SK-N-SH treated with all-trans-retinoic acid at 6 μM for 48 hours (cell line): ENCODE measurements around the gene ACP2.
A peak's percentile ranks its signal among the peaks of the same experiment; 100 is the strongest.

ENCODE experiments used
- ATAC-seq: fragments of 200-7000 bp; cut with Tn5 transposase; 3 replicates; pipeline ENCODE4 v1.9.1; 2020; ENCODE audit warnings: mild to moderate bottlenecking, moderate library complexity
- ARNTL ChIP-seq: fragments of 450-650 bp; formaldehyde crosslinking; IDR thresholded peaks from 2 replicates; pipeline ENCODE4 v1.5.0; 2020; ENCODE audit warnings: low read depth, mild to moderate bottlenecking, moderate library complexity, borderline replicate concordance
- BACH2 ChIP-seq: fragments of 250-450 bp; sonication (Bioruptor Pico); IDR thresholded peaks from 2 replicates; pipeline ENCODE4 v1.9.0; 2021; ENCODE audit warnings: mild to moderate bottlenecking, borderline replicate concordance
- CSDC2 ChIP-seq: fragments of 250-450 bp; sonication (Bioruptor Pico); IDR thresholded peaks from 2 replicates; pipeline ENCODE4 v1.5.0; 2020; ENCODE audit warnings: mild to moderate bottlenecking, moderate library complexity
- ESRRG ChIP-seq: fragments of 250-450 bp; sonication (Bioruptor Pico); IDR thresholded peaks from 2 replicates; pipeline ENCODE4 v1.6.1; 2021; ENCODE audit warnings: mild to moderate bottlenecking
- GLIS3 ChIP-seq: fragments of 250-450 bp; sonication (Bioruptor Pico); IDR thresholded peaks from 2 replicates; pipeline ENCODE4 v1.5.0; 2020; ENCODE audit warnings: mild to moderate bottlenecking, moderate library complexity
- ISL1 ChIP-seq: fragments of 250-450 bp; sonication (Bioruptor Pico); IDR thresholded peaks from 2 replicates; pipeline ENCODE4 v2.1.2; 2022; ENCODE audit warnings: mild to moderate bottlenecking, moderate library complexity
- OSR1 ChIP-seq: fragments of 250-450 bp; sonication (Bioruptor Pico); IDR thresholded peaks from 2 replicates; pipeline ENCODE4 v1.8.0; 2022; ENCODE audit warnings: moderate library complexity, mild to moderate bottlenecking, inconsistent platforms
- PATZ1 ChIP-seq: fragments of 250-450 bp; sonication (Bioruptor Pico); IDR thresholded peaks from 2 replicates; pipeline ENCODE4 v1.8.0; 2020; ENCODE audit warnings: mild to moderate bottlenecking, moderate library complexity, borderline replicate concordance
- PPARA ChIP-seq: fragments of 250-450 bp; sonication (Bioruptor Pico); IDR thresholded peaks from 2 replicates; pipeline ENCODE4 v1.5.0; 2020; ENCODE audit warnings: mild to moderate bottlenecking, borderline replicate concordance
- RARB ChIP-seq: fragments of 250-450 bp; sonication (Bioruptor Pico); IDR thresholded peaks from 2 replicates; pipeline ENCODE4 v1.8.0; 2021; ENCODE audit warnings: mild to moderate bottlenecking, moderate library complexity
- SNAI2 ChIP-seq: fragments of 250-450 bp; sonication (Bioruptor Pico); IDR thresholded peaks from 2 replicates; pipeline ENCODE4 v1.5.0; 2020; ENCODE audit warnings: mild to moderate bottlenecking, moderate library complexity
- TCF4 ChIP-seq: fragments of 250-450 bp; sonication (Bioruptor Pico); IDR thresholded peaks from 2 replicates; pipeline ENCODE4 v1.8.0; 2021; ENCODE audit warnings: mild to moderate bottlenecking, moderate library complexity, borderline replicate concordance
- TOX ChIP-seq: fragments of 250-450 bp; sonication (Bioruptor Pico); IDR thresholded peaks from 2 replicates; pipeline ENCODE4 v1.8.0; 2021; ENCODE audit warnings: mild to moderate bottlenecking, moderate library complexity, borderline replicate concordance
- ZFP3 ChIP-seq: fragments of 250-450 bp; sonication (Bioruptor Pico); IDR thresholded peaks from 2 replicates; pipeline ENCODE4 v1.5.0; 2020; ENCODE audit warnings: mild to moderate bottlenecking, moderate library complexity
- ZFP30 ChIP-seq: fragments of 450-650 bp; formaldehyde crosslinking; IDR thresholded peaks from 2 replicates; pipeline ENCODE4 v1.5.0; 2022; ENCODE audit warnings: mild to moderate bottlenecking, moderate library complexity
- ZNF8 ChIP-seq: fragments of 450-650 bp; formaldehyde crosslinking; IDR thresholded peaks from 2 replicates; pipeline ENCODE4 v1.5.0; 2020; ENCODE audit warnings: mild to moderate bottlenecking, moderate library complexity
- TF ChIP-seq, protein P1 (sequence below): fragments of 250-450 bp; sonication (Bioruptor Pico); IDR thresholded peaks from 2 replicates; pipeline ENCODE4 v1.5.0; 2020; ENCODE audit warnings: mild to moderate bottlenecking, moderate library complexity
- TF ChIP-seq, protein P2 (sequence below): fragments of 250-450 bp; sonication (Bioruptor Pico); IDR thresholded peaks from 2 replicates; pipeline ENCODE4 v1.5.1; 2021; ENCODE audit warnings: mild to moderate bottlenecking, moderate library complexity

The ACP2 gene

GRCh38 chr11:47258317-47258902 lies 9.8 kb upstream of the ACP2 start:
- ATAC-seq: no peak
- no peak for TF ChIP-seq BACH2 (CRISPR knock-in tag)
- no peak for TF ChIP-seq ISL1 (CRISPR knock-in tag)
- no peak for TF ChIP-seq CSDC2 (CRISPR knock-in tag)
- TF ChIP-seq PPARA (CRISPR knock-in tag): no peak
- TF ChIP-seq ZNF8 (CRISPR knock-in tag): no peak
- TF ChIP-seq GLIS3: no peak
- TF ChIP-seq TOX: no peak
- TF ChIP-seq SNAI2 (CRISPR knock-in tag): no peak
- TF ChIP-seq, protein P1, sequence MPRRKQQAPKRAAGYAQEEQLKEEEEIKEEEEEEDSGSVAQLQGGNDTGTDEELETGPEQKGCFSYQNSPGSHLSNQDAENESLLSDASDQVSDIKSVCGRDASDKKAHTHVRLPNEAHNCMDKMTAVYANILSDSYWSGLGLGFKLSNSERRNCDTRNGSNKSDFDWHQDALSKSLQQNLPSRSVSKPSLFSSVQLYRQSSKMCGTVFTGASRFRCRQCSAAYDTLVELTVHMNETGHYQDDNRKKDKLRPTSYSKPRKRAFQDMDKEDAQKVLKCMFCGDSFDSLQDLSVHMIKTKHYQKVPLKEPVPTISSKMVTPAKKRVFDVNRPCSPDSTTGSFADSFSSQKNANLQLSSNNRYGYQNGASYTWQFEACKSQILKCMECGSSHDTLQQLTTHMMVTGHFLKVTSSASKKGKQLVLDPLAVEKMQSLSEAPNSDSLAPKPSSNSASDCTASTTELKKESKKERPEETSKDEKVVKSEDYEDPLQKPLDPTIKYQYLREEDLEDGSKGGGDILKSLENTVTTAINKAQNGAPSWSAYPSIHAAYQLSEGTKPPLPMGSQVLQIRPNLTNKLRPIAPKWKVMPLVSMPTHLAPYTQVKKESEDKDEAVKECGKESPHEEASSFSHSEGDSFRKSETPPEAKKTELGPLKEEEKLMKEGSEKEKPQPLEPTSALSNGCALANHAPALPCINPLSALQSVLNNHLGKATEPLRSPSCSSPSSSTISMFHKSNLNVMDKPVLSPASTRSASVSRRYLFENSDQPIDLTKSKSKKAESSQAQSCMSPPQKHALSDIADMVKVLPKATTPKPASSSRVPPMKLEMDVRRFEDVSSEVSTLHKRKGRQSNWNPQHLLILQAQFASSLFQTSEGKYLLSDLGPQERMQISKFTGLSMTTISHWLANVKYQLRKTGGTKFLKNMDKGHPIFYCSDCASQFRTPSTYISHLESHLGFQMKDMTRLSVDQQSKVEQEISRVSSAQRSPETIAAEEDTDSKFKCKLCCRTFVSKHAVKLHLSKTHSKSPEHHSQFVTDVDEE (CRISPR knock-in tag): no peak

- ATAC-seq: peak; percentile 76
- TF ChIP-seq PPARA (CRISPR knock-in tag) (no peak), BACH2 (CRISPR knock-in tag) (no peak), TCF4 (CRISPR knock-in tag) (no peak), OSR1 (CRISPR knock-in tag) (no peak), RARB (no peak), ZFP3 (CRISPR knock-in tag) (no peak)
- TF ChIP-seq, protein P2, sequence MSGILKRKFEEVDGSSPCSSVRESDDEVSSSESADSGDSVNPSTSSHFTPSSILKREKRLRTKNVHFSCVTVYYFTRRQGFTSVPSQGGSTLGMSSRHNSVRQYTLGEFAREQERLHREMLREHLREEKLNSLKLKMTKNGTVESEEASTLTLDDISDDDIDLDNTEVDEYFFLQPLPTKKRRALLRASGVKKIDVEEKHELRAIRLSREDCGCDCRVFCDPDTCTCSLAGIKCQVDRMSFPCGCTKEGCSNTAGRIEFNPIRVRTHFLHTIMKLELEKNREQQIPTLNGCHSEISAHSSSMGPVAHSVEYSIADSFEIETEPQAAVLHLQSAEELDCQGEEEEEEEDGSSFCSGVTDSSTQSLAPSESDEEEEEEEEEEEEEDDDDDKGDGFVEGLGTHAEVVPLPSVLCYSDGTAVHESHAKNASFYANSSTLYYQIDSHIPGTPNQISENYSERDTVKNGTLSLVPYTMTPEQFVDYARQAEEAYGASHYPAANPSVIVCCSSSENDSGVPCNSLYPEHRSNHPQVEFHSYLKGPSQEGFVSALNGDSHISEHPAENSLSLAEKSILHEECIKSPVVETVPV (CRISPR knock-in tag): no peak
Measured at GRCh38 chr11:47257517-47258316, 9.1 kb upstream of the ACP2 start, which contains the start of gene NR1H3. Gene NR1H3 (plus strand): TSS chr11:47257996. CDS start chr11:47259217, 1,221 bp downstream.

GRCh38 chr11:47257177-47257516 lies 8.5 kb upstream of the ACP2 start:
- TF ChIP-seq CSDC2 (CRISPR knock-in tag) (no peak), BACH2 (CRISPR knock-in tag) (no peak), ARNTL (CRISPR knock-in tag) (no peak), ZFP30 (no peak), ESRRG (CRISPR knock-in tag) (no peak), TOX (no peak), TCF4 (CRISPR knock-in tag) (no peak), OSR1 (CRISPR knock-in tag) (no peak), PATZ1 (CRISPR knock-in tag) (no peak), PPARA (CRISPR knock-in tag) (no peak), SNAI2 (CRISPR knock-in tag) (no peak)
- TF ChIP-seq, protein P1 (CRISPR knock-in tag): no peak
- ATAC-seq: no peak
